NT2/D1 (cell line): ENCODE measurements around the gene ACO1.

ENCODE experiments used
- SUZ12 ChIP-seq: IDR thresholded peaks from 2 replicates; pipeline ENCODE4 v1.6.1; 2011; ENCODE audit not compliant: insufficient read length, insufficient read depth; ENCODE audit errors: extremely low read depth
- YY1 ChIP-seq: IDR thresholded peaks from 2 replicates; pipeline ENCODE4 v1.6.1; 2011; ENCODE audit not compliant: insufficient read length, insufficient read depth
- ZNF274 ChIP-seq: IDR thresholded peaks from 2 replicates; pipeline ENCODE4 v1.6.1; 2011; ENCODE audit warnings: mild to moderate bottlenecking, low read depth, low read length

- TF ChIP-seq ZNF274 (no peak), SUZ12 (no peak), YY1 (no peak)
Observed at GRCh38 chr9:32472344-32472743, 87.9 kb downstream of the ACO1 start.
